H9 (cell line): Measurements from ENCODE around the gene HMX1. TPM values are rescaled to one million over a fixed set of nuclear protein-coding genes. Genes with fewer than 3 reads are reported as not detected.

Source experiments
- DNase-seq: peaks from one replicate; pipeline ENCODE4 v3.0.0-alpha.2; 2017
- H2AFZ ChIP-seq: one replicate; pipeline ENCODE4 v1.6.1; 2013; ENCODE audit warnings: mild to moderate bottlenecking, low read length, control low read depth, moderate library complexity
- H2AK5ac ChIP-seq: 2 replicates; pipeline ENCODE4 v1.6.1; 2013; ENCODE audit warnings: low read length, control low read depth, mixed read lengths; ENCODE audit not compliant: insufficient read length
- H2BK120ac ChIP-seq: one replicate; pipeline ENCODE4 v1.6.1; 2013; ENCODE audit warnings: low read depth, mild to moderate bottlenecking, low read length, control low read depth, inconsistent platforms; ENCODE audit not compliant: poor library complexity, severe bottlenecking
- H2BK12ac ChIP-seq: 2 replicates; pipeline ENCODE4 v1.6.1; 2013; ENCODE audit warnings: low read length, control low read depth, mixed read lengths, low read depth; ENCODE audit not compliant: insufficient read length
- H2BK15ac ChIP-seq: 2 replicates; pipeline ENCODE4 v1.6.1; 2013; ENCODE audit warnings: low read depth, low read length, control low read depth
- H2BK20ac ChIP-seq: one replicate; pipeline ENCODE4 v1.6.1; 2013; ENCODE audit warnings: low read depth, mild to moderate bottlenecking, low read length, control low read depth, inconsistent platforms; ENCODE audit not compliant: poor library complexity, severe bottlenecking
- H2BK5ac ChIP-seq: 2 replicates; pipeline ENCODE4 v1.6.1; 2013; ENCODE audit warnings: low read length, control low read depth, mixed read lengths; ENCODE audit not compliant: insufficient read length
- H3K14ac ChIP-seq: 2 replicates; pipeline ENCODE4 v1.6.1; 2013; ENCODE audit warnings: low read length, control low read depth; ENCODE audit not compliant: insufficient read depth
- H3K18ac ChIP-seq: 2 replicates; pipeline ENCODE4 v1.6.1; 2013; ENCODE audit warnings: low read depth, mild to moderate bottlenecking, mixed read lengths, low read length, control low read depth; ENCODE audit not compliant: insufficient read length
- H3K23ac ChIP-seq: 2 replicates; pipeline ENCODE4 v1.6.1; 2013; ENCODE audit warnings: low read length, control low read depth, mixed read lengths, low read depth; ENCODE audit not compliant: insufficient read length
- H3K23me2 ChIP-seq: 2 replicates; pipeline ENCODE4 v1.6.1; 2013; ENCODE audit warnings: low read depth, mild to moderate bottlenecking, mixed read lengths, low read length, control low read depth; ENCODE audit not compliant: insufficient read length, poor library complexity, severe bottlenecking
- H3K27ac ChIP-seq: 2 replicates; pipeline ENCODE4 v1.5.1; 2013; ENCODE audit warnings: low read length, control low read depth, mixed read lengths, low read depth; ENCODE audit not compliant: insufficient read length
- H3K27me3 ChIP-seq: 2 replicates; pipeline ENCODE4 v1.6.1; 2013; ENCODE audit warnings: low read length, control low read depth, inconsistent platforms; ENCODE audit not compliant: insufficient read depth
- H3K4ac ChIP-seq: 2 replicates; pipeline ENCODE4 v1.6.1; 2013; ENCODE audit warnings: low read depth, mild to moderate bottlenecking, control low read depth, inconsistent platforms, low read length, moderate library complexity
- H3K4me1 ChIP-seq: 2 replicates; pipeline ENCODE4 v1.6.1; 2013; ENCODE audit warnings: low read length, control low read depth, inconsistent platforms; ENCODE audit not compliant: insufficient read depth
- H3K4me2 ChIP-seq: 2 replicates; pipeline ENCODE4 v1.6.1; 2013; ENCODE audit warnings: low read length, control low read depth, mixed read lengths; ENCODE audit not compliant: insufficient read length, insufficient read depth
- H3K56ac ChIP-seq: 2 replicates; pipeline ENCODE4 v1.6.1; 2013; ENCODE audit warnings: low read depth, mild to moderate bottlenecking, mixed read lengths, low read length, control low read depth; ENCODE audit not compliant: insufficient read length
- H3K79me1 ChIP-seq: 2 replicates; pipeline ENCODE4 v1.6.1; 2013; ENCODE audit warnings: low read depth, mild to moderate bottlenecking, moderate library complexity, low read length, control low read depth, inconsistent platforms; ENCODE audit not compliant: insufficient read depth, poor library complexity, severe bottlenecking
- H3K79me2 ChIP-seq: 2 replicates; pipeline ENCODE4 v1.6.1; 2013; ENCODE audit warnings: low read length, control low read depth, inconsistent platforms; ENCODE audit not compliant: insufficient read depth
- H3K9ac ChIP-seq: 2 replicates; pipeline ENCODE4 v1.6.1; 2013; ENCODE audit warnings: low read length, control low read depth, mixed read lengths; ENCODE audit not compliant: insufficient read length; ENCODE audit errors: extremely low read depth
- H3K9me3 ChIP-seq: one replicate; pipeline ENCODE4 v1.6.1; 2013; ENCODE audit warnings: low read depth, low read length, inconsistent platforms; ENCODE audit not compliant: control insufficient read depth
- H3T11ph ChIP-seq: one replicate; pipeline ENCODE4 v1.6.1; 2013; ENCODE audit warnings: mild to moderate bottlenecking, low read length, control low read depth, inconsistent platforms
- H4K20me1 ChIP-seq: one replicate; pipeline ENCODE4 v1.6.1; 2013; ENCODE audit not compliant: control insufficient read depth, insufficient read length, insufficient read depth
- H4K5ac ChIP-seq: 2 replicates; pipeline ENCODE4 v1.6.1; 2013; ENCODE audit warnings: low read depth, mild to moderate bottlenecking, mixed read lengths, low read length, control low read depth; ENCODE audit not compliant: insufficient read length
- H4K8ac ChIP-seq: replicated peaks from 2 replicates; pipeline ENCODE4 v1.6.1; 2013; ENCODE audit warnings: low read length, control low read depth, mixed read lengths, low read depth; ENCODE audit not compliant: insufficient read length
- H4K91ac ChIP-seq: 2 replicates; pipeline ENCODE4 v1.6.1; 2013; ENCODE audit warnings: low read depth, mild to moderate bottlenecking, moderate library complexity, mixed read lengths, low read length, control low read depth; ENCODE audit not compliant: insufficient read length
- H3K27ac Mint-ChIP-seq, 3 experiments: 2 replicates in 2 of 3; 3 replicates in 1 of 3; pipeline ENCODE4 v1.8.0; 2020 to 2021; ENCODE audit warnings: mixed read lengths in 3 of 3, mild to moderate bottlenecking in 1 of 3, moderate library complexity in 1 of 3
- H3K27me3 Mint-ChIP-seq: 2 replicates; pipeline ENCODE4 v1.8.0; 2021; ENCODE audit warnings: low read depth, mild to moderate bottlenecking, moderate library complexity, mixed read lengths
- H3K36me3 Mint-ChIP-seq, 3 experiments: 2 replicates in 2 of 3; 3 replicates in 1 of 3; pipeline ENCODE4 v1.8.0; 2020 to 2021; ENCODE audit warnings: low read depth in 3 of 3, mixed read lengths in 3 of 3; ENCODE audit not compliant: insufficient read depth in 1 of 3
- H3K4me1 Mint-ChIP-seq, 2 experiments: 2 replicates each; pipeline ENCODE4 v1.8.0; 2020; ENCODE audit warnings: mixed read lengths in 2 of 2
- H3K4me3 Mint-ChIP-seq, 2 experiments: 2 replicates in 1 of 2; 3 replicates in 1 of 2; pipeline ENCODE4 v1.8.0; 2020 to 2021; ENCODE audit warnings: mild to moderate bottlenecking in 2 of 2, mixed read lengths in 2 of 2, moderate library complexity in 1 of 2
- H3K9me3 Mint-ChIP-seq, 2 experiments: 2 replicates in 1 of 2; 3 replicates in 1 of 2; pipeline ENCODE4 v1.8.0; 2020; ENCODE audit warnings: mild to moderate bottlenecking in 2 of 2, mixed read lengths in 2 of 2, moderate library complexity in 1 of 2
- CTCF ChIP-seq: fragments of 200-600 bp; sonication (generic); conservative IDR thresholded peaks from 3 replicates; pipeline ENCODE4 v1.8.0; 2021; ENCODE audit warnings: antibody characterized with exemption, mild to moderate bottlenecking
- WGBS: extraction: QIAGEN DNeasy Blood & Tissue Kit; methylation state at CpG from one replicate; pipeline ENCODE4 v1.1.7; 2013; ENCODE audit warnings: missing lambda C conversion rate, low lambda C conversion rate, mixed read lengths; ENCODE audit not compliant: insufficient read length; ENCODE audit errors: extremely low coverage; 5-methylcytosine and 5-hydroxymethylcytosine counted together
- total RNA-seq: library from RNA; stranded (reverse); gene quantifications from 2 replicates; pipeline ENCODE4 v1.2.1, GENCODE V29; 2021

Gene HMX1
- total RNA-seq, 1 experiment from 2014 or later: 0.26 TPM

GRCh38 chr4:8869898-8870646 lies 1.6 kb downstream of the HMX1 start:
- H3K27ac Mint-ChIP-seq: no peak overlapping the region
- H2AFZ ChIP-seq: no peak overlapping the region
- no peak for DNase-seq

More at GRCh38 chr4:8869898-8870646, 1.6 kb downstream of the HMX1 start:
- H4K8ac ChIP-seq: no peak overlapping the region
- H3K27me3 Mint-ChIP-seq: peaks cover 91% of the 10 kb centered on the region
- H3K4me1 Mint-ChIP-seq: peaks cover 7 to 32% of the 10 kb centered on the region in 2 experiments
- H3K9me3 ChIP-seq: no peaks in the 10 kb centered on the region
- no peak overlapping the region for H2BK120ac ChIP-seq
- no peak overlapping the region for H3K9ac ChIP-seq
- TF ChIP-seq CTCF: no peak
- H3K23me2 ChIP-seq: no peaks in the 10 kb centered on the region
- H3K4me3 Mint-ChIP-seq: peak overlapping the region in 1 of 2 experiments; percentile 66; a peak in 2 of 5 replicates
- H2BK12ac ChIP-seq: no peak overlapping the region
- H3K9me3 Mint-ChIP-seq: peaks cover 6 to 10% of the 10 kb centered on the region in 2 experiments; a peak in 2 of 5 replicates
- peaks cover 0 to 2% (median 0%) of the 10 kb centered on the region in 3 experiments; a peak in 1 of 7 replicates for H3K36me3 Mint-ChIP-seq
- H4K91ac ChIP-seq: no peak overlapping the region
- no peak overlapping the region for H2BK15ac ChIP-seq
- no peak overlapping the region for H3K4ac ChIP-seq
- H3K27ac ChIP-seq: no peak overlapping the region
- H3K4me1 ChIP-seq: no peaks in the 10 kb centered on the region
- no peaks in the 10 kb centered on the region for H3K79me2 ChIP-seq
- no peak overlapping the region for H2BK20ac ChIP-seq
- H3K56ac ChIP-seq: no peak overlapping the region
- peaks cover 92% of the 10 kb centered on the region for H3K27me3 ChIP-seq
- H3K79me1 ChIP-seq: no peaks in the 10 kb centered on the region
- no CpG with 5 or more reads among the region's 11 CpGs for WGBS
- no peak overlapping the region for H3K23ac ChIP-seq
- H3K18ac ChIP-seq: no peak overlapping the region
- no peak overlapping the region for H3T11ph ChIP-seq
- H2AK5ac ChIP-seq: no peak overlapping the region
- no peak overlapping the region for H3K14ac ChIP-seq
- H4K5ac ChIP-seq: no peak overlapping the region
- no peak overlapping the region for H2BK5ac ChIP-seq
- H3K4me2 ChIP-seq: no peak overlapping the region
- H4K20me1 ChIP-seq: no peaks in the 10 kb centered on the region
